AG10803 (cell line): ENCODE data around the gene CCDC159.
A peak's percentile ranks its signal among the peaks of the same experiment; 100 is the strongest.
"Not testable (repeated sequence)": the region's sequence is repeated elsewhere in the genome, so short reads cannot be mapped to it uniquely, and the experiment has no call there.

Experiments used
- DNase-seq: peaks from one replicate; pipeline ENCODE4 v3.0.0; 2010; ENCODE audit warnings: low read depth
- H3K4me3 ChIP-seq: 2 replicates; pipeline ENCODE4 v1.5.1; 2011; ENCODE audit warnings: mild to moderate bottlenecking, low read length, control low read depth
- CTCF ChIP-seq: conservative IDR thresholded peaks from 2 replicates; pipeline ENCODE4 v1.5.1; 2011; ENCODE audit warnings: mild to moderate bottlenecking, low read length, control low read depth, inconsistent platforms

CCDC159 gene

GRCh38 chr19:11373885-11374432 lies 27.6 kb downstream of the CCDC159 start:
- TF ChIP-seq CTCF: no peak
- DNase-seq: no peak
- peak overlapping the region; percentile 87 for H3K4me3 ChIP-seq

GRCh38 chr19:11374433-11375142 lies 28.3 kb downstream of the CCDC159 start, which contains the start of gene SWSAP1:
Gene SWSAP1, plus strand, starts transcription at chr19:11374666. Its CDS starts 15 bp downstream, at chr19:11374681.
- DNase-seq: peak; percentile 99
- TF ChIP-seq CTCF: no peak
- peak within 1 kb of the TSS; percentile 87 for H3K4me3 ChIP-seq

GRCh38 chr19:11375143-11375948 lies 29.0 kb downstream of the CCDC159 start:
- DNase-seq: no peak
- no peak for TF ChIP-seq CTCF
- peak overlapping the region; percentile 47 for H3K4me3 ChIP-seq

DNA sequence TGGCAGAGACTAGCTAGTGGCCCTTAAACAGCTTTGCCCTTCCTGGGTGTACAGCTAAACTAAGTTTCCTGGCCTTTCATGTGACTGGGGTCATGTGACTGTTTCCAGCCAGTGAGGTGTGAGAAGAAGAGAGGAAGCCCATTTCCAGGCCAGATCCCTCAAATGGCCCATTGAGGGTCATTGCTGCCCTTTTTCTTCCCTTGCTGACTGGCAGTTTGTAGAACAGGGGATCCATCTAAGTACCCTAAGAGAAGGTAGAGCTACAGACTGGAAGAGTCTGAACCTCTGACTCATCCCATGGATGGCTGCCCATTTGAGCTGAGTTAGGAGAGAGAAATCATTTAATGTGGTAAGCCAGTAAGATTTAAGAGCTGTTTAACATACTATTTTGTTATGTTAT lies 30.9 kb downstream of the CCDC159 start:
- TF ChIP-seq CTCF: no peak
- peak; percentile 89 for DNase-seq
- H3K4me3 ChIP-seq: no peak overlapping the region

DNA sequence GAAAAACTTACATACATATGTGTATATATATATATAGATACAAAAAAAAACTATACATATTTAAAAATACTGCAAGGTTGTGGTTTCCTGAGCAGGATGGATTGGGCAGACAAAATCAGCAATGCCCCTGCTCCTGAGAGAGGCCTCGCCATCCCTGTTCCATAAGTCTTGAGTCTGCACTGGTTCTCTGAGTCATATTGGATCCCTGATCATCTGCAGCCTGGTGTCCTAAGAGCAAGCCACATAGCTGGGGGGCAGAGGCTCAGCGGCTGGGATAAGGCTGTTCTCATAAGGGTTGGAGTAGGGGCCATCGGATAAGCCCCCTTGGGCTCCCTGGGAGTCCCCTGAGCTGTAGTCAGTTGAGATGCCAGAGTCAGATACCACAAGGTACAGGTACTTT lies 31.4 kb downstream of the CCDC159 start:
- no peak overlapping the region for H3K4me3 ChIP-seq

GRCh38 chr19:11378319-11379189 lies 32.2 kb downstream of the CCDC159 start:
- no peak overlapping the region for H3K4me3 ChIP-seq
- peak; percentile 43 for TF ChIP-seq CTCF
- peak; percentile 66 for DNase-seq

More for the DNA sequence above, 31.4 kb downstream of the CCDC159 start:
- TF ChIP-seq CTCF: no peak
- DNase-seq: peak; percentile 20

- H3K4me3 ChIP-seq, DNase-seq: not testable (repeated sequence)
These were observed 33.0 kb downstream of the CCDC159 start for GRCh38 chr19:11379269-11379845.
